GM12892 (cell line): ENCODE results near the gene ANKMY1.

ENCODE experiments used
- POLR2A ChIP-seq: IDR thresholded peaks from 2 replicates; pipeline ENCODE4 v1.6.1; 2011; ENCODE audit warnings: low read depth, low read length, control low read depth
- POLR2AphosphoS5 ChIP-seq: IDR thresholded peaks from 2 replicates; pipeline ENCODE4 v1.6.1; 2011; ENCODE audit warnings: low read depth, low read length, control low read depth
- TAF1 ChIP-seq: IDR thresholded peaks from 2 replicates; pipeline ENCODE4 v1.6.1; 2011; ENCODE audit warnings: low read depth, mild to moderate bottlenecking, control low read depth, low read length, borderline replicate concordance

DNA sequence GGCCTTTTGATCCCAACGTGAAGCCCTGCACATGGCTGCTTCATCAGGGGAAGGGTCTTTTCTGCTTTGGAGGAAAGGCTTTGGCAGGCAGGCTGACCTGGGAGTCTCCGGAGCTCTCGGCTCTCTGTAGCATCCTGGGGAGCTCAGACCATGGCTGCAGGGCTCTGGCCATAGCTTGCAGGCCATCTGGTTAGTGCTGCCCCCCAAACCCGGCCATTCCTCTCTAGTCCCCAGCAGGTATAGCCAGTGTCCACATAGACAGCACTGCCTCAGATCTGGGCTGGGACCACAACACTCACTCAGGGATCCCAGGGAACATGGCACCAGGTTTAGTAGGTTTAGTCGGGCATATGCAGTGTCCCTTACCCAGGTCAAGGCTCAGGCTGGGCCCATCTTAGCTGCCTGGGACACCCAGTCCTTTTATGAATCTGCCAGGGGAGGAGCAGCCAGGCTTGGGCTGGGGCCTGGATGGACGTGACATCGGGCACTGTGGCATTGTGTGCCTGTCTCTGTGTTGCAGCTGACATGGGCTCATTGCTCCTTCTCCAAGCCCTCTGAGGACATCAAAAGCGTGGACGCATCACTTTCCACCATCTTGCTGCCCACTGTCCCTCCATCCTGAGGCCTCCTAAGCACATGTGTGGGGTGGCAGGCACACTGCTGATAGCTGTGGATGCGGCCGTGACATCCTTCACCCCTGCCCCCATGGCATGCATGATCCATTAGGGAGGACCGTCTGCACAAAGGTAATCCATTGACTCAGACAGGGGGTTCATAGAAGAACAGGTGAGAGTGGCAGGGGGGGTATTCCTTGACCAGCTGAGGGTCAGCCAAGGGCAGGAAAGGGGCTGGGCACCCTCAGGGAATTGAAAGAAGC is 48.3 kb upstream of the ANKMY1 start:
- TF ChIP-seq POLR2A: no peak
- TF ChIP-seq POLR2AphosphoS5: no peak
- no peak for TF ChIP-seq TAF1
